H1 (cell line): ENCODE data around the gene IRAK1BP1. TPM values are rescaled to one million over a fixed set of nuclear protein-coding genes. Genes with fewer than 3 reads are reported as not detected.

ENCODE experiments used
- CTCF ChIA-PET: fragments of 300-600 bp; sonication (Branson Sonifier 250); formaldehyde crosslinking; loops from one replicate; lab custom pipeline; 2021; ENCODE audit not compliant: partially characterized antibody; lab: Charles Lee
- POLR2A ChIA-PET: fragments of 300-600 bp; sonication (Branson Sonifier 250); formaldehyde crosslinking; loops from one replicate; lab custom pipeline; 2021; ENCODE audit warnings: inconsistent platforms; ENCODE audit not compliant: partially characterized antibody; lab: Charles Lee
- DNase-seq, 2 experiments: peaks; one replicate each; pipeline versions ENCODE4 v3.0.0 to v3.0.0-alpha.2; 2010 to 2022; ENCODE audit warnings: low spot score in 2 of 2, low read depth in 1 of 2, mixed read lengths in 1 of 2
- FAIRE-seq: peaks from 2 replicates; lab custom pipeline; 2011; peaks lifted over from hg19 to GRCh38; lab: Jason Lieb, UNC
- H2AFZ ChIP-seq: 2 replicates; pipeline ENCODE4 v1.8.1; 2012; ENCODE audit warnings: low read length, inconsistent platforms
- H2AK5ac ChIP-seq: 2 replicates; pipeline ENCODE4 v1.6.1; 2013; ENCODE audit warnings: low read depth, low read length
- H2BK120ac ChIP-seq: replicated peaks from 2 replicates; pipeline ENCODE3; 2013; ENCODE audit warnings: low read depth, low read length, inconsistent platforms
- H2BK12ac ChIP-seq: 2 replicates; pipeline ENCODE4 v1.6.1; 2013; ENCODE audit warnings: low read depth, low read length
- H2BK15ac ChIP-seq: 2 replicates; pipeline ENCODE4 v1.6.1; 2013; ENCODE audit warnings: low read length
- H2BK20ac ChIP-seq: 2 replicates; pipeline ENCODE4 v1.6.1; 2013; ENCODE audit warnings: low read length
- H2BK5ac ChIP-seq: 2 replicates; pipeline ENCODE4 v1.6.1; 2013; ENCODE audit warnings: low read depth, low read length
- H3K14ac ChIP-seq: 2 replicates; pipeline ENCODE4 v1.6.1; 2013; ENCODE audit warnings: inconsistent platforms; ENCODE audit not compliant: insufficient read length
- H3K18ac ChIP-seq: 2 replicates; pipeline ENCODE4 v1.6.1; 2013; ENCODE audit warnings: low read length; ENCODE audit errors: extremely low read depth
- H3K23ac ChIP-seq: 2 replicates; pipeline ENCODE4 v1.6.1; 2013; ENCODE audit warnings: inconsistent platforms; ENCODE audit not compliant: insufficient read length
- H3K23me2 ChIP-seq: 2 replicates; pipeline ENCODE4 v1.6.1; 2013; ENCODE audit warnings: low read depth, low read length
- H3K27ac ChIP-seq: 2 replicates; pipeline ENCODE4 v1.6.1; 2011; ENCODE audit warnings: low read depth, low read length, inconsistent platforms
- H3K27me3 ChIP-seq, 4 experiments: replicated peaks in 1 of 4; 1 replicate in 1 of 4; 2 replicates in 3 of 4; pipeline versions ENCODE4 v1.6.1 to v1.8.1; 2011 to 2013; ENCODE audit warnings: low read length in 3 of 4, mild to moderate bottlenecking in 3 of 4, inconsistent platforms in 2 of 4, mixed read lengths in 2 of 4, moderate library complexity in 1 of 4; ENCODE audit not compliant: control insufficient read depth in 3 of 4, insufficient read depth in 3 of 4; ENCODE audit errors: extremely low read depth in 1 of 4
- H3K36me3 ChIP-seq, 4 experiments: 2 replicates each; pipeline versions ENCODE4 v1.6.1 to v1.8.1; 2011 to 2013; ENCODE audit warnings: mild to moderate bottlenecking in 4 of 4, low read length in 3 of 4, moderate library complexity in 2 of 4, control low read depth in 1 of 4, inconsistent platforms in 1 of 4; ENCODE audit not compliant: insufficient read depth in 4 of 4, control insufficient read depth in 2 of 4
- H3K4ac ChIP-seq: replicated peaks from 2 replicates; pipeline ENCODE3; 2013; ENCODE audit warnings: low read length, low read depth, mixed read lengths, inconsistent platforms; ENCODE audit not compliant: insufficient read length
- H3K4me1 ChIP-seq, 4 experiments: replicated peaks in 1 of 4; 1 replicate in 1 of 4; 2 replicates in 3 of 4; pipeline versions ENCODE4 v1.6.1 to v1.8.1; 2011 to 2013; ENCODE audit warnings: low read length in 3 of 4, inconsistent platforms in 2 of 4, mixed read lengths in 1 of 4; ENCODE audit not compliant: insufficient read depth in 4 of 4, control insufficient read depth in 3 of 4
- H3K4me2 ChIP-seq, 2 experiments: 2 replicates each; pipeline versions ENCODE4 v1.6.1 to v1.8.1; 2011 to 2013; ENCODE audit warnings: low read depth in 2 of 2, low read length in 2 of 2, control low read depth in 1 of 2, inconsistent platforms in 1 of 2, mild to moderate bottlenecking in 1 of 2; ENCODE audit not compliant: insufficient read depth in 1 of 2
- H3K4me3 ChIP-seq, 4 experiments: fragments of 200-600, 300-600 bp in 1 of 4; sonication (generic), shearing (Covaris generic), sonication (Bioruptor Twin) in 1 of 4; 2 replicates each; pipeline versions ENCODE4 v1.5.1 to v1.8.1; 2011 to 2016; ENCODE audit warnings: low read length in 4 of 4, low read depth in 3 of 4, control low read depth in 2 of 4, inconsistent platforms in 2 of 4, mild to moderate bottlenecking in 2 of 4, mixed read lengths in 1 of 4, moderate library complexity in 1 of 4; ENCODE audit not compliant: insufficient read depth in 2 of 4; ENCODE audit errors: extremely low read depth in 1 of 4
- H3K56ac ChIP-seq: replicated peaks from 2 replicates; pipeline ENCODE3; 2013; ENCODE audit warnings: low read depth, mild to moderate bottlenecking, mixed read lengths, low read length, inconsistent platforms; ENCODE audit not compliant: insufficient read length
- H3K79me1 ChIP-seq: 2 replicates; pipeline ENCODE4 v1.6.1; 2013; ENCODE audit warnings: low read depth, low read length, control low read depth
- H3K79me2 ChIP-seq, 2 experiments: 2 replicates each; pipeline versions ENCODE4 v1.6.1 to v1.8.1; 2012 to 2013; ENCODE audit warnings: low read length in 2 of 2, mild to moderate bottlenecking in 2 of 2, inconsistent platforms in 1 of 2; ENCODE audit not compliant: insufficient read depth in 2 of 2, control insufficient read depth in 1 of 2
- H3K9ac ChIP-seq, 4 experiments: replicated peaks in 1 of 4; 1 replicate in 1 of 4; 2 replicates in 3 of 4; pipeline versions ENCODE4 v1.6.1 to v1.8.1; 2011 to 2013; ENCODE audit warnings: low read depth in 3 of 4, low read length in 3 of 4, control low read depth in 2 of 4, mild to moderate bottlenecking in 2 of 4, moderate library complexity in 2 of 4, inconsistent platforms in 1 of 4; ENCODE audit errors: extremely low read depth in 1 of 4
- H3K9me3 ChIP-seq, 2 experiments: 2 replicates each; pipeline versions ENCODE4 v1.6.1 to v1.8.1; 2012 to 2013; ENCODE audit warnings: mild to moderate bottlenecking in 2 of 2, moderate library complexity in 2 of 2, control low read depth in 1 of 2, inconsistent platforms in 1 of 2, low read depth in 1 of 2, low read length in 1 of 2, mixed read lengths in 1 of 2; ENCODE audit not compliant: insufficient read depth in 2 of 2
- H4K20me1 ChIP-seq, 2 experiments: replicated peaks in 1 of 2; 2 replicates each; pipeline versions ENCODE3 to v1.8.1; 2011 to 2013; ENCODE audit warnings: inconsistent platforms in 2 of 2, low read length in 2 of 2, mild to moderate bottlenecking in 1 of 2; ENCODE audit not compliant: insufficient read depth in 2 of 2, control insufficient read depth in 1 of 2
- H4K5ac ChIP-seq: 2 replicates; pipeline ENCODE4 v1.6.1; 2013; ENCODE audit warnings: low read length, low read depth, mixed read lengths, inconsistent platforms; ENCODE audit not compliant: insufficient read length
- H4K8ac ChIP-seq: 2 replicates; pipeline ENCODE4 v1.8.0; 2013; ENCODE audit warnings: mild to moderate bottlenecking, moderate library complexity, low read length, inconsistent platforms; ENCODE audit not compliant: insufficient read depth; ENCODE audit errors: extremely low read depth
- H4K91ac ChIP-seq: replicated peaks from 2 replicates; pipeline ENCODE3; 2013; ENCODE audit warnings: low read length, mixed read lengths, inconsistent platforms; ENCODE audit not compliant: insufficient read length
- ATF2 ChIP-seq: IDR thresholded peaks from 2 replicates; pipeline ENCODE4 v1.6.1; 2012; ENCODE audit warnings: low read length, inconsistent platforms
- ATF3 ChIP-seq: IDR thresholded peaks from 2 replicates; pipeline ENCODE4 v1.6.1; 2011; ENCODE audit warnings: low read depth, mild to moderate bottlenecking, low read length; ENCODE audit not compliant: insufficient read depth
- CHD1 ChIP-seq: IDR thresholded peaks from 2 replicates; pipeline ENCODE4 v1.6.1; 2012; ENCODE audit warnings: low read depth, low read length, improper control_type of control experiment
- MAX ChIP-seq: IDR thresholded peaks from 2 replicates; pipeline ENCODE4 v1.6.1; 2012; ENCODE audit warnings: inconsistent platforms
- PHF8 ChIP-seq: fragments of 200-600 bp; sonication (generic); conservative IDR thresholded peaks from 2 replicates; pipeline ENCODE4 v1.7.1; 2012; ENCODE audit warnings: low read depth, mild to moderate bottlenecking, inconsistent platforms, low read length, moderate library complexity
- POLR2A ChIP-seq, 2 experiments: IDR thresholded peaks; 1 replicate in 1 of 2; 2 replicates in 1 of 2; pipeline ENCODE4 v1.6.1; 2011; ENCODE audit warnings: low read depth in 2 of 2, low read length in 2 of 2, mild to moderate bottlenecking in 2 of 2; ENCODE audit errors: control extremely low read depth in 1 of 2
- RAD21 ChIP-seq, 2 experiments: IDR thresholded peaks in 1 of 2; conservative IDR thresholded peaks in 1 of 2; 2 replicates each; pipeline ENCODE4 v1.6.1; 2011; ENCODE audit warnings: low read depth in 2 of 2, low read length in 2 of 2, improper control_type of control experiment in 1 of 2, inconsistent platforms in 1 of 2, mild to moderate bottlenecking in 1 of 2, moderate library complexity in 1 of 2
- RNF2 ChIP-seq: fragments of 200-900, 300-1000 bp; sonication (generic); IDR thresholded peaks from 2 replicates; pipeline ENCODE4 v1.7.1; 2016; ENCODE audit warnings: borderline replicate concordance, low read depth, mild to moderate bottlenecking, antibody characterized with exemption, low read length; ENCODE audit not compliant: poor library complexity, severe bottlenecking; ENCODE audit errors: missing control alignments
- SIN3A ChIP-seq, 2 experiments: IDR thresholded peaks in 1 of 2; conservative IDR thresholded peaks in 1 of 2; 2 replicates each; pipeline ENCODE4 v1.6.1; 2011 to 2012; ENCODE audit warnings: low read length in 2 of 2, improper control_type of control experiment in 1 of 2, low read depth in 1 of 2, mild to moderate bottlenecking in 1 of 2
- SUZ12 ChIP-seq: fragments of 200-600 bp; sonication (generic); IDR thresholded peaks from 2 replicates; pipeline ENCODE4 v1.6.1; 2012; ENCODE audit warnings: mild to moderate bottlenecking, inconsistent platforms, low read length, moderate library complexity, mixed read lengths
- TAF7 ChIP-seq: optimal IDR thresholded peaks from 2 replicates; pipeline ENCODE3; 2011; ENCODE audit warnings: low read depth, mild to moderate bottlenecking, inconsistent platforms, low read length, moderate library complexity, borderline replicate concordance
- WGBS, 2 experiments: shearing (Covaris generic) in 1 of 2; methylation state at CpG; one replicate each; pipeline versions ENCODE4 v1.1.6 to v1.1.7; 2013 to 2015; ENCODE audit warnings: low lambda C conversion rate in 2 of 2, mixed read lengths in 2 of 2, inconsistent platforms in 1 of 2, low coverage in 1 of 2, missing lambda C conversion rate in 1 of 2; ENCODE audit not compliant: insufficient replicate concordance in 2 of 2, insufficient coverage in 1 of 2, insufficient read length in 1 of 2; ENCODE audit errors: extremely low coverage in 1 of 2, missing lambda C conversion rate in 1 of 2; 5-methylcytosine and 5-hydroxymethylcytosine counted together
- polyA plus RNA-seq, 7 experiments: library from polyadenylated mRNA; depleted of rRNA in 3 of 7; stranded (reverse) in 5 of 7; unstranded in 2 of 7; fragments of >200 nt in 5 of 7; fragments of 200-250 nt in 2 of 7; gene quantifications; 1 replicate in 5 of 7; 2 replicates in 1 of 7; 4 replicates in 1 of 7; pipeline versions ENCODE4 v1.2.1 to v1.2.3, GENCODE V29; 2011 to 2013; ENCODE audit warnings: missing spikeins in 2 of 7, mixed read lengths in 2 of 7
- total RNA-seq: library from RNA; stranded (reverse); fragmentation: NEBNext Ultra II Directional; extraction: Animal tissue kit (Norgen Biotek cat#: 25700); gene quantifications from 2 replicates; pipeline ENCODE4 v1.2.1, GENCODE V29; 2021

Gene IRAK1BP1
- total and polyA plus RNA-seq, 2 of the 8 experiments (the other 6 are each of a cell fraction or from before 2014, with no cell fraction given): 3.7 to 4.7 TPM

GRCh38 chr6:78917788-78918187 lies 50.4 kb downstream of the IRAK1BP1 start:
- DNase-seq: no peak
- Histone ChIP-seq H2BK12ac (no peak overlapping the region), H2BK15ac (no peak overlapping the region), H4K91ac (no peak overlapping the region), H3K4me3 (no peak overlapping the region), H2BK20ac (no peak overlapping the region), H2AK5ac (no peak overlapping the region), H4K8ac (no peak overlapping the region), H3K9me3 (peaks cover 6% of the 10 kb centered on the region in 2 experiments; a peak in 1 of 4 replicates), H3K36me3 (no peaks in the 10 kb centered on the region), H2AFZ (no peak overlapping the region), H4K20me1 (no peaks in the 10 kb centered on the region), H3K9ac (no peak overlapping the region), H3K4me1 (no peaks in the 10 kb centered on the region), H3K23me2 (no peaks in the 10 kb centered on the region), H3K14ac (no peak overlapping the region), H3K56ac (no peak overlapping the region), H3K4ac (no peak overlapping the region), H3K4me2 (no peak overlapping the region), H3K27me3 (no peaks in the 10 kb centered on the region), H2BK5ac (no peak overlapping the region), H4K5ac (no peak overlapping the region), H3K23ac (no peak overlapping the region), H3K27ac (no peak overlapping the region), H3K79me1 (no peaks in the 10 kb centered on the region), H3K79me2 (no peaks in the 10 kb centered on the region), H2BK120ac (no peak overlapping the region), H3K18ac (no peak overlapping the region)
- WGBS, 2 experiments: 81% methylated on average over 1 of the region's 1 CpG; no CpG with 5 or more reads in 1 of the 2 experiments
- CTCF ChIA-PET: no interaction called here
- POLR2A ChIA-PET: no interaction called here
- FAIRE-seq: no peak
- TF ChIP-seq ATF2: no peak
- TF ChIP-seq PHF8: no peak
- no peak for TF ChIP-seq RNF2
- no peak for TF ChIP-seq SUZ12
- TF ChIP-seq SIN3A (conservative IDR thresholded peaks at IDR 0.05 in 1 of 2, IDR thresholded peaks at IDR 0.05 in 1 of 2; ENCODE audit: low read depth in 1 of 2, low read length in 2 of 2): no peak
- no peak for TF ChIP-seq ATF3
- no peak for TF ChIP-seq TAF7
- TF ChIP-seq POLR2A (IDR thresholded peaks at IDR 0.05; ENCODE audit: control extremely low read depth in 1 of 2, low read depth in 2 of 2, low read length in 2 of 2): no peak
- TF ChIP-seq MAX: no peak
- no peak for TF ChIP-seq CHD1
- TF ChIP-seq RAD21 (IDR thresholded peaks at IDR 0.05 in 1 of 2, conservative IDR thresholded peaks at IDR 0.05 in 1 of 2; ENCODE audit: low read depth in 2 of 2, low read length in 2 of 2): no peak
